WTC11 (cell line): ENCODE measurements around the gene CTNNA3.

ENCODE experiments used
- CBFB ChIP-seq: sonication (generic); formaldehyde crosslinking; IDR thresholded peaks from 2 replicates; pipeline ENCODE4 v1.8.1; 2022; ENCODE audit warnings: mild to moderate bottlenecking, low read depth, missing genetic modification reagents
- JUN ChIP-seq: sonication (generic); formaldehyde crosslinking; IDR thresholded peaks from 2 replicates; pipeline ENCODE4 v1.8.0; 2023; ENCODE audit warnings: mild to moderate bottlenecking, missing genetic modification reagents
- ZBTB21 ChIP-seq: sonication (generic); formaldehyde crosslinking; IDR thresholded peaks from 2 replicates; pipeline ENCODE4 v1.8.1; 2023; ENCODE audit warnings: mild to moderate bottlenecking, missing genetic modification reagents, borderline replicate concordance
- ZNF423 ChIP-seq: fragments of 250-450 bp; sonication (Bioruptor Pico); IDR thresholded peaks from 2 replicates; pipeline ENCODE4 v2.1.2; 2022; ENCODE audit warnings: mild to moderate bottlenecking, moderate library complexity
- TF ChIP-seq, protein P1 (sequence below): sonication (generic); formaldehyde crosslinking; IDR thresholded peaks from 2 replicates; pipeline ENCODE4 v1.8.1; 2022; ENCODE audit warnings: low read depth, missing genetic modification reagents, borderline replicate concordance
- TF ChIP-seq, protein P2 (sequence below): fragments of 200-600 bp; IDR thresholded peaks from 2 replicates; pipeline ENCODE4 v1.8.0; 2022; ENCODE audit warnings: antibody characterized with exemption

DNA sequence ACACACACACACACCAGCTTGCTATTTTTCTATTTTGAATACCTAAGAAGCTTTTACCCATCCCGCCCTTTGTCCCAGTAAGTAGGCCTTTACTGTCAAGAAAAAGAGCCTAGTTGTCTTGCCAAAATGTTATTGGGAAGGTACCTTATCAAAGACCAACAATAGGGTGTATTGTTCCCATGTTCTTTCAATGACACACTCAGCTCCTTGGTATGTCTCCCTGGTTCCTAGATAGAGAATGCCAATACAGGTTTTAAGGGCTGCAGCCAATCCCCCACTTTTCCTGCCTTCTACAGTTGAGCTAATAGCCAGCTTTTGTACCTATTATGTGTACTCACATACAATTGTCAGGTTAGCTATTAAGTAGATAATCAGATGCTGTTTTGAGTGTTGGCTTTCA is 862.1 kb downstream of the CTNNA3 start:
- TF ChIP-seq, protein P1, sequence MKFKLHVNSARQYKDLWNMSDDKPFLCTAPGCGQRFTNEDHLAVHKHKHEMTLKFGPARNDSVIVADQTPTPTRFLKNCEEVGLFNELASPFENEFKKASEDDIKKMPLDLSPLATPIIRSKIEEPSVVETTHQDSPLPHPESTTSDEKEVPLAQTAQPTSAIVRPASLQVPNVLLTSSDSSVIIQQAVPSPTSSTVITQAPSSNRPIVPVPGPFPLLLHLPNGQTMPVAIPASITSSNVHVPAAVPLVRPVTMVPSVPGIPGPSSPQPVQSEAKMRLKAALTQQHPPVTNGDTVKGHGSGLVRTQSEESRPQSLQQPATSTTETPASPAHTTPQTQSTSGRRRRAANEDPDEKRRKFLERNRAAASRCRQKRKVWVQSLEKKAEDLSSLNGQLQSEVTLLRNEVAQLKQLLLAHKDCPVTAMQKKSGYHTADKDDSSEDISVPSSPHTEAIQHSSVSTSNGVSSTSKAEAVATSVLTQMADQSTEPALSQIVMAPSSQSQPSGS: no peak
- no peak for TF ChIP-seq CBFB
- no peak for TF ChIP-seq ZNF423 (CRISPR knock-in tag)
- TF ChIP-seq, protein P2, sequence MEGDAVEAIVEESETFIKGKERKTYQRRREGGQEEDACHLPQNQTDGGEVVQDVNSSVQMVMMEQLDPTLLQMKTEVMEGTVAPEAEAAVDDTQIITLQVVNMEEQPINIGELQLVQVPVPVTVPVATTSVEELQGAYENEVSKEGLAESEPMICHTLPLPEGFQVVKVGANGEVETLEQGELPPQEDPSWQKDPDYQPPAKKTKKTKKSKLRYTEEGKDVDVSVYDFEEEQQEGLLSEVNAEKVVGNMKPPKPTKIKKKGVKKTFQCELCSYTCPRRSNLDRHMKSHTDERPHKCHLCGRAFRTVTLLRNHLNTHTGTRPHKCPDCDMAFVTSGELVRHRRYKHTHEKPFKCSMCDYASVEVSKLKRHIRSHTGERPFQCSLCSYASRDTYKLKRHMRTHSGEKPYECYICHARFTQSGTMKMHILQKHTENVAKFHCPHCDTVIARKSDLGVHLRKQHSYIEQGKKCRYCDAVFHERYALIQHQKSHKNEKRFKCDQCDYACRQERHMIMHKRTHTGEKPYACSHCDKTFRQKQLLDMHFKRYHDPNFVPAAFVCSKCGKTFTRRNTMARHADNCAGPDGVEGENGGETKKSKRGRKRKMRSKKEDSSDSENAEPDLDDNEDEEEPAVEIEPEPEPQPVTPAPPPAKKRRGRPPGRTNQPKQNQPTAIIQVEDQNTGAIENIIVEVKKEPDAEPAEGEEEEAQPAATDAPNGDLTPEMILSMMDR: no peak
- no peak for TF ChIP-seq ZBTB21
- no peak for TF ChIP-seq JUN (CRISPR knock-in tag)
